ENCODE data around the gene CYTH4.

DNA sequence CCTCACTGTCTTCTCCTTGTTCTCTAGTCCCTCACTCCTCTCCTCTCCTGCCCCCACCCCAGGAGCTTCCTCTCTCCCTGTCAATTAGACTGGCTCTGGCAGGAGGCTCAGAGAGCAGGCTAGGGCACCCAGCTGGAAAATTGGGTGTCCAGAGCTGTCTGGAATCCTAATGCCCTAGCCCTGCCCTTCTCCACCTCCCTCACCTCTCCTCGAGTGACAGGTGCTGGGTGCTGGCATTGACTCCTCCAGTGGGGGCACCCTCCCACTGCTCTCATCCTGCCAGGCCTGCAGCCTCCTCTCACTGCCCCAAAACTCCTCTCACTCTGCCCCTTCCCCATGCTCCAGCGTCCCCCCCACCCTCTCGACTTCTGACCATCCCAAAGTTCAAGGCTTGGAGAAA is 68.9 kb downstream of the CYTH4 start:
- TF ChIP-seq POLR2A (IDR thresholded peaks at IDR 0.05) = no peak
- no peak for TF ChIP-seq CTCF (IDR thresholded peaks at IDR 0.05)

Data from Peyer's patch (tissue), 4 donors.